Esophagus squamous epithelium (tissue), 4 donors: Measurements from ENCODE around the gene TCAF1.

Experiments used
- POLR2A ChIP-seq, 4 donors: fragments of 450-650 bp; IDR thresholded peaks; one replicate each; pipeline ENCODE4 v1.6.1; 2017; ENCODE audit warnings: antibody characterized with exemption in 4 of 4, mild to moderate bottlenecking in 4 of 4, moderate library complexity in 3 of 4
- TF ChIP-seq, protein P1 (sequence below), 6 experiments: fragments of 450-650 bp in 4 of 6; fragments of 200-600 bp in 2 of 6; sonication (generic) in 2 of 6; IDR thresholded peaks; one replicate each; pipeline ENCODE4 v1.5.1; 2016 to 2019; ENCODE audit warnings: antibody characterized with exemption in 6 of 6, mild to moderate bottlenecking in 4 of 6, moderate library complexity in 4 of 6

GRCh38 chr7:143905509-143905908 lies 3.5 kb upstream of the TCAF1 start:
- TF ChIP-seq, protein P1, sequence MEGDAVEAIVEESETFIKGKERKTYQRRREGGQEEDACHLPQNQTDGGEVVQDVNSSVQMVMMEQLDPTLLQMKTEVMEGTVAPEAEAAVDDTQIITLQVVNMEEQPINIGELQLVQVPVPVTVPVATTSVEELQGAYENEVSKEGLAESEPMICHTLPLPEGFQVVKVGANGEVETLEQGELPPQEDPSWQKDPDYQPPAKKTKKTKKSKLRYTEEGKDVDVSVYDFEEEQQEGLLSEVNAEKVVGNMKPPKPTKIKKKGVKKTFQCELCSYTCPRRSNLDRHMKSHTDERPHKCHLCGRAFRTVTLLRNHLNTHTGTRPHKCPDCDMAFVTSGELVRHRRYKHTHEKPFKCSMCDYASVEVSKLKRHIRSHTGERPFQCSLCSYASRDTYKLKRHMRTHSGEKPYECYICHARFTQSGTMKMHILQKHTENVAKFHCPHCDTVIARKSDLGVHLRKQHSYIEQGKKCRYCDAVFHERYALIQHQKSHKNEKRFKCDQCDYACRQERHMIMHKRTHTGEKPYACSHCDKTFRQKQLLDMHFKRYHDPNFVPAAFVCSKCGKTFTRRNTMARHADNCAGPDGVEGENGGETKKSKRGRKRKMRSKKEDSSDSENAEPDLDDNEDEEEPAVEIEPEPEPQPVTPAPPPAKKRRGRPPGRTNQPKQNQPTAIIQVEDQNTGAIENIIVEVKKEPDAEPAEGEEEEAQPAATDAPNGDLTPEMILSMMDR (IDR thresholded peaks at IDR 0.05) = no peak
- no peak for TF ChIP-seq POLR2A (IDR thresholded peaks at IDR 0.05)
